ENCODE measurements around the gene NR3C1.

Gene NR3C1

GRCh38 chr5:143306040-143306439 is 97.4 kb downstream of the NR3C1 start:
- TF ChIP-seq CTCF (IDR thresholded peaks at IDR 0.05; ENCODE audit: control extremely low read depth, extremely low read depth, low read depth, missing control alignments), result no peak
- DNase-seq (ENCODE audit: extremely low spot score), result no peak
- ChIA-PET POLR2A (no interaction called here), CTCF (interaction anchor here (1.2 kb wide), 1 partner anchor 8 kb away, joined by 3 read pairs; no protein-coding TSS in a partner anchor)

GRCh38 chr5:143304836-143305475 is 98.5 kb downstream of the NR3C1 start:
- CTCF ChIA-PET, result interaction anchor here (1.2 kb wide), 1 partner anchor 9 kb away, joined by 3 read pairs; no protein-coding TSS in a partner anchor
- TF ChIP-seq CTCF (IDR thresholded peaks at IDR 0.05; ENCODE audit: control extremely low read depth, extremely low read depth, low read depth, missing control alignments), result no peak
- POLR2A ChIA-PET, result no interaction called here
- DNase-seq (ENCODE audit: extremely low spot score), result no peak

- ChIA-PET POLR2A (interaction anchor here (0.8 kb wide), 1 partner anchor 11 kb away, joined by 3 read pairs; no protein-coding TSS in a partner anchor), CTCF (interaction anchor here (0.8 to 1.3 kb wide), 6 partner anchors 11 to 523 kb away, joined by 3 to 4 read pairs (median 3); no protein-coding TSS in a partner anchor)
- no peak for DNase-seq (ENCODE audit: extremely low spot score)
- TF ChIP-seq CTCF (IDR thresholded peaks at IDR 0.05; ENCODE audit: control extremely low read depth, extremely low read depth, low read depth, missing control alignments), result no peak
These were observed 101.0 kb downstream of the NR3C1 start for GRCh38 chr5:143302341-143303045.

GRCh38 chr5:143297756-143298155 is 105.7 kb downstream of the NR3C1 start:
- ChIA-PET CTCF (interaction anchor here (1.0 to 1.1 kb wide), 2 partner anchors 12 to 19 kb away, joined by 3 read pairs; no protein-coding TSS in a partner anchor), POLR2A (no interaction called here)
- DNase-seq (ENCODE audit: extremely low spot score), result no peak
- no peak for TF ChIP-seq CTCF (IDR thresholded peaks at IDR 0.05; ENCODE audit: control extremely low read depth, extremely low read depth, low read depth, missing control alignments)

- POLR2A ChIA-PET, result no interaction called here
- CTCF ChIA-PET, result interaction anchor here (1.6 to 6.8 kb wide), 2 partner anchors 9 to 77 kb away, joined by 3 to 42 read pairs; no protein-coding TSS in a partner anchor
- no peak for TF ChIP-seq CTCF (IDR thresholded peaks at IDR 0.05; ENCODE audit: control extremely low read depth, extremely low read depth, low read depth, missing control alignments)
- no peak for DNase-seq (ENCODE audit: extremely low spot score)
These were observed 113.4 kb downstream of the NR3C1 start for GRCh38 chr5:143290125-143290524.

- TF ChIP-seq CTCF (IDR thresholded peaks at IDR 0.05; ENCODE audit: control extremely low read depth, extremely low read depth, low read depth, missing control alignments), result no peak
- POLR2A ChIA-PET, result no interaction called here
- no peak for DNase-seq (ENCODE audit: extremely low spot score)
- CTCF ChIA-PET, result interaction anchor here (1.1 to 6.6 kb wide), 3 partner anchors 7 to 19 kb away, joined by 3 to 42 read pairs (median 5); no protein-coding TSS in a partner anchor
These were observed 119.0 kb downstream of the NR3C1 start for GRCh38 chr5:143284521-143284920.
